Caco-2 (cell line): ENCODE measurements around the gene CYP21A2. TPM values are rescaled to one million over a fixed set of nuclear protein-coding genes. Genes with fewer than 3 reads are reported as not detected.
"Not testable (repeated sequence)": the region's sequence is repeated elsewhere in the genome, so short reads cannot be mapped to it uniquely, and the experiment has no call there.

Experiments used
- BruUV-seq: library from RNA; stranded (reverse); fragments of 400-500 nt; replicated peaks from 2 replicates; lab custom pipeline; 2021; lab: Mats Ljungman, UMichigan
- CTCF ChIA-PET: fragments of 300-600 bp; sonication (Branson Sonifier 250); formaldehyde crosslinking; loops from one replicate; lab custom pipeline; 2022; ENCODE audit warnings: antibody characterized with exemption; lab: Charles Lee
- POLR2A ChIA-PET: fragments of 300-600 bp; sonication (Branson Sonifier 250); formaldehyde crosslinking; loops from one replicate; lab custom pipeline; 2022; ENCODE audit warnings: antibody characterized with exemption; lab: Charles Lee
- DNase-seq, 2 experiments: peaks; one replicate each; pipeline versions ENCODE4 v3.0.0 to v3.0.0-alpha.2; 2020 to 2022
- H3K27me3 ChIP-seq: replicated peaks from 2 replicates; pipeline ENCODE4 v1.6.0; 2011; ENCODE audit warnings: low read length; ENCODE audit not compliant: control insufficient read depth, insufficient read depth
- H3K36me3 ChIP-seq: 2 replicates; pipeline ENCODE4 v1.5.1; 2011; ENCODE audit warnings: low read length; ENCODE audit not compliant: control insufficient read depth, insufficient read depth
- H3K4me1 ChIP-seq: fragments of 250-450 bp; sonication (Bioruptor Pico); 2 replicates; pipeline ENCODE4 v1.5.1; 2020; ENCODE audit warnings: mild to moderate bottlenecking
- H3K4me3 ChIP-seq: 2 replicates; pipeline ENCODE4 v1.5.1; 2011; ENCODE audit warnings: low read depth, mild to moderate bottlenecking, control low read depth, low read length
- H3K9me3 ChIP-seq: fragments of 250-450 bp; sonication (Bioruptor Pico); 2 replicates; pipeline ENCODE4 v1.5.1; 2020; ENCODE audit warnings: mild to moderate bottlenecking, moderate library complexity
- H3K27ac Mint-ChIP-seq: one replicate; pipeline ENCODE4 v1.8.0; 2022; ENCODE audit warnings: mixed read lengths; ENCODE audit not compliant: unreplicated experiment
- H3K27me3 Mint-ChIP-seq: one replicate; pipeline ENCODE4 v1.8.0; 2022; ENCODE audit warnings: mixed read lengths; ENCODE audit not compliant: insufficient read depth, unreplicated experiment
- H3K36me3 Mint-ChIP-seq: one replicate; pipeline ENCODE4 v1.8.0; 2022; ENCODE audit warnings: mild to moderate bottlenecking, mixed read lengths; ENCODE audit not compliant: insufficient read depth, unreplicated experiment
- H3K4me1 Mint-ChIP-seq: one replicate; pipeline ENCODE4 v1.8.0; 2022; ENCODE audit warnings: low read depth, mixed read lengths; ENCODE audit not compliant: unreplicated experiment
- H3K4me3 Mint-ChIP-seq: one replicate; pipeline ENCODE4 v1.8.0; 2022; ENCODE audit warnings: mild to moderate bottlenecking, moderate library complexity, mixed read lengths; ENCODE audit not compliant: unreplicated experiment
- H3K9me3 Mint-ChIP-seq: one replicate; pipeline ENCODE4 v1.8.0; 2022; ENCODE audit warnings: mixed read lengths; ENCODE audit not compliant: unreplicated experiment
- intact Hi-C: fragments of 100-400 bp; cut with micrococcal nuclease; formaldehyde crosslinking; loops from one replicate; pipeline ENCODE4 v1.10.0; 2022; ENCODE audit not compliant: unreplicated experiment
- total RNA-seq: library from RNA; stranded (reverse); gene quantifications from 2 replicates; pipeline ENCODE4 v1.2.3, GENCODE V29; 2022
- TF ChIP-seq, protein P1 (sequence below), 2 experiments: fragments of 200-600 bp in 1 of 2; IDR thresholded peaks; 1 replicate in 1 of 2; 2 replicates in 1 of 2; pipeline versions ENCODE4 v1.5.1 to v1.8.0; 2011 to 2022; ENCODE audit warnings: antibody characterized with exemption in 1 of 2, control low read depth in 1 of 2, inconsistent platforms in 1 of 2, low read depth in 1 of 2, low read length in 1 of 2, mild to moderate bottlenecking in 1 of 2, moderate library complexity in 1 of 2; ENCODE audit not compliant: insufficient read depth in 1 of 2, severe bottlenecking in 1 of 2, unreplicated experiment in 1 of 2

Gene CYP21A2
- total RNA-seq, 1 experiment from 2014 or later: not detected

DNA sequence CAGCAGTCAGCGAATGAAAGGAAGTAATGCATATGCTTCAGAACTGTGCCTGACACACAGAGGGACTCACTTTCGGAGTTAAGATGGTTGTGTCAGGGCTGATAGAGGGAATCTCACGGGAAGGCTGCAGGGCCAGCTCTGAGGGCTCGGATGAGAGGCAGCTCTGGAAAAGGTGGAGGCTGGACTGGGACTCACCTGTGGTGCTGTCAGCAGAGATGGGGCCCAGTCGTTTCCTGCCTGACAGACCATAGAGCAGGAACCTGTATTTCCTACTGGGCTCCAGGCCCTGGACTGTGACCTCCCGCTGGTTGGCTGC, 9.3 kb downstream of the CYP21A2 start:
- H3K27me3 ChIP-seq: no peaks in the 10 kb centered on the region
- H3K27ac Mint-ChIP-seq: no peak overlapping the region
- peaks cover 7% of the 10 kb centered on the region for H3K4me1 ChIP-seq
- no TSS peak for BruUV-seq
- no peak for DNase-seq
- no peaks in the 10 kb centered on the region for H3K36me3 ChIP-seq
- H3K27me3 Mint-ChIP-seq: no peaks in the 10 kb centered on the region
- CTCF ChIA-PET: interaction anchor here (1.0 to 1.4 kb wide), 2 partner anchors 71 to 81 kb away, joined by 3 read pairs; partner anchors contain the start of gene ATF6B
- no peaks in the 10 kb centered on the region for H3K9me3 Mint-ChIP-seq
- POLR2A ChIA-PET: no interaction called here
- no peak overlapping the region for H3K4me3 Mint-ChIP-seq
- intact Hi-C loops: no loop called here
- no peaks in the 10 kb centered on the region for H3K4me1 Mint-ChIP-seq
- H3K36me3 Mint-ChIP-seq: no peaks in the 10 kb centered on the region
- TF ChIP-seq, protein P1, sequence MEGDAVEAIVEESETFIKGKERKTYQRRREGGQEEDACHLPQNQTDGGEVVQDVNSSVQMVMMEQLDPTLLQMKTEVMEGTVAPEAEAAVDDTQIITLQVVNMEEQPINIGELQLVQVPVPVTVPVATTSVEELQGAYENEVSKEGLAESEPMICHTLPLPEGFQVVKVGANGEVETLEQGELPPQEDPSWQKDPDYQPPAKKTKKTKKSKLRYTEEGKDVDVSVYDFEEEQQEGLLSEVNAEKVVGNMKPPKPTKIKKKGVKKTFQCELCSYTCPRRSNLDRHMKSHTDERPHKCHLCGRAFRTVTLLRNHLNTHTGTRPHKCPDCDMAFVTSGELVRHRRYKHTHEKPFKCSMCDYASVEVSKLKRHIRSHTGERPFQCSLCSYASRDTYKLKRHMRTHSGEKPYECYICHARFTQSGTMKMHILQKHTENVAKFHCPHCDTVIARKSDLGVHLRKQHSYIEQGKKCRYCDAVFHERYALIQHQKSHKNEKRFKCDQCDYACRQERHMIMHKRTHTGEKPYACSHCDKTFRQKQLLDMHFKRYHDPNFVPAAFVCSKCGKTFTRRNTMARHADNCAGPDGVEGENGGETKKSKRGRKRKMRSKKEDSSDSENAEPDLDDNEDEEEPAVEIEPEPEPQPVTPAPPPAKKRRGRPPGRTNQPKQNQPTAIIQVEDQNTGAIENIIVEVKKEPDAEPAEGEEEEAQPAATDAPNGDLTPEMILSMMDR (IDR thresholded peaks at IDR 0.05; ENCODE audit: insufficient read depth in 1 of 2, low read depth in 1 of 2, low read length in 1 of 2, severe bottlenecking in 1 of 2, unreplicated experiment in 1 of 2): no peak
- no peaks in the 10 kb centered on the region for H3K9me3 ChIP-seq
- no peak overlapping the region for H3K4me3 ChIP-seq

DNA sequence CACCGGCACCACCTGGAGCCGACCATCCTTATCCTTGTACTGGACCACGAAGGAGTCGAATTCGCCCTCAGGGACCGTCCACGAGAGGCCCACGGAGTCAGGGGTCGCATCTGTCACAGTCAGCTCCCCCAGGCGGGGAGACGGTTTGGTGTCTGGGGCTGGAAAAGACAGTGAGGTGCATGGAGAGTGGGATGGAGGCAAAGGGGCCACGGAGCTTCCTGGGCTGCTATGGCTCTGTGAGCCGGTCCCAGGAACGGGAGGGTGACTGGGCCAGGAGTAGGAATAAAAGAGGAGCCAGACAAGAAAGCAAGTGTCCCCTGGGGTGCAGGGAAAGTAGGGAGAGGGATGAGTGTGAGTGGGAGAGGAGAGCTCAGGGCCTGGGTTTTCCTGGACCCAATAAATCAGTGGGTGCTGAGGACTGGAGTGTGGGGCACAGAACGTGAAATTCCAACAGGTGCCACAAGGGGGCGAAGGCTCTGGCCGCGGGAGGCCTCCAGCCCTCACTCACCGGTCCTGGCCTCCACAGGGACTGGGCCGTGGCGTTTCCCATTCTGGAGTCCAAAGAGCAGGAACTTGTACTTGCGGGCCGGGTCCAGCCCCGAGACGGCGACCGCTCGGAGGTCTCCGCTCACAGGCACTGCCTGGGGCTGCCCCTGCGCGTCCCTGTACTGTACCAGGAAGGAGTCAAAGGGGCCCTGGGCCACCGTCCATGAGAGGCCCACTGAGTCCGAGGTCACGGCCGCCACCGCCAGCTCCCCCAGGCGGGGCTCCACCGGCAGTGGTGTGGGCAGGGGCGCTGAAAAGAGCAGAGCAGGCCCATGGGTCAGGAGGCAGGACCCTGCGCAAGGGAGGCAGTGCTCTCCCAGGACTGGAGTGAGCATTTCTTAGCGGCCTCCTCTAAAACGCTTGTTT, 9.9 kb downstream of the CYP21A2 start:
- Histone ChIP-seq H3K4me3 (no peak overlapping the region), H3K27me3 (no peaks in the 10 kb centered on the region), H3K36me3 (no peaks in the 10 kb centered on the region), H3K4me1 (peaks cover 7% of the 10 kb centered on the region), H3K9me3 (no peaks in the 10 kb centered on the region)
- ChIA-PET CTCF (interaction anchor here (1.0 to 1.4 kb wide), 2 partner anchors 71 to 80 kb away, joined by 3 read pairs; partner anchors contain the start of gene ATF6B), POLR2A (no interaction called here)
- intact Hi-C loops: no loop called here
- peak; percentile 66 to 75 for DNase-seq
- no peaks in the 10 kb centered on the region for H3K36me3 Mint-ChIP-seq
- TF ChIP-seq, protein P1 (IDR thresholded peaks at IDR 0.05; ENCODE audit: insufficient read depth in 1 of 2, low read depth in 1 of 2, low read length in 1 of 2, severe bottlenecking in 1 of 2, unreplicated experiment in 1 of 2): peak; percentile 73 to 83
- H3K27ac Mint-ChIP-seq: no peak overlapping the region
- BruUV-seq: no TSS peak
- H3K9me3 Mint-ChIP-seq: no peaks in the 10 kb centered on the region
- H3K4me3 Mint-ChIP-seq: no peak overlapping the region
- H3K27me3 Mint-ChIP-seq: no peaks in the 10 kb centered on the region
- H3K4me1 Mint-ChIP-seq: no peaks in the 10 kb centered on the region

DNA sequence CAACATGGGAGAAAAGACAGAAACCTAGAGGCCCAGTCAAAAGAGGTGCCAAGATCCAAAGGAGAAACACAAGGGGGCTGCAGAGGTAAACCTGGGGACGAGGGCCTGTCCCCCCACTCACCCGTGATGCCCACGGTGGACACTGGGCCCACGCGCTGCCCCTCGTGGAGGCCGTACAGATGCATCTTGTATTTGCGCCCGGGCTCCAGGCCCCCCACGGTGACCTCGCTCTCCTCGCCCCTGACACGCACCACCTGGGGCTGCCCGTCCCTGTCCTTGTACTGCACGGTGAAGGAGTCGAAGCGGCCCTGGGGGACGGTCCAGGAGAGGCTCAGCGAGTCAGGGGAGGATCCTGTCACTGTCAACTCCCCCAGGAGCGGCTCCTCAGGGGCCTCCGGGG, 10.9 kb downstream of the CYP21A2 start:
- H3K4me3 ChIP-seq, POLR2A ChIA-PET, intact Hi-C loops, BruUV-seq, DNase-seq, H3K36me3 ChIP-seq, H3K4me1 ChIP-seq, H3K27ac Mint-ChIP-seq, H3K36me3 Mint-ChIP-seq, H3K4me1 Mint-ChIP-seq, H3K4me3 Mint-ChIP-seq, H3K27me3 ChIP-seq, H3K27me3 Mint-ChIP-seq, CTCF ChIA-PET, H3K9me3 ChIP-seq, H3K9me3 Mint-ChIP-seq: not testable (repeated sequence)

DNA sequence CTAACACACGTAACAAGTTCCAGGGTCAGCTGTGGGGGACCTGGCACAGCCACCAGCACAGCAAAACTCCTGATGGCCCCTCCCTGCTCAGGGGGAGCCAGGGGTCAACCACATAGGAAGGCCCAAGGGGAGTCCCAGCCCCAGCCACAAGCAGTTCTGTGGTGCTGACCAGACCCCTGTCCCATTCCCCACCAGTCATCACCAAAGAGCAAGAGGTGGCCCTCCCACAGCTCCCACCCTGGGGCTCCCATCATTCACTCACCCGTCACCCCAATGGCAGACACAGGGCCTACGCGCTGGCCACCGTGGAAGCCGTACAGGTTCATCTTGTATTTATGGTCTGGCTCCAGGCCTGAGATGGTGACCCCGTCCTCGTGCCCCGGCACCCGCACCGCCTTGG, 11.5 kb downstream of the CYP21A2 start:
- H3K27ac Mint-ChIP-seq, POLR2A ChIA-PET, H3K9me3 Mint-ChIP-seq: not testable (repeated sequence)

More for the DNA sequence above, 11.5 kb downstream of the CYP21A2 start:
- H3K36me3 Mint-ChIP-seq, H3K4me1 Mint-ChIP-seq, DNase-seq, H3K9me3 ChIP-seq, H3K27me3 ChIP-seq, H3K4me3 Mint-ChIP-seq, H3K27me3 Mint-ChIP-seq, CTCF ChIA-PET, H3K4me1 ChIP-seq, H3K4me3 ChIP-seq, H3K36me3 ChIP-seq, BruUV-seq, intact Hi-C loops: not testable (repeated sequence)
